TTC549 (cell line): ENCODE results near the gene BMAL1.

Experiments used
- FAIRE-seq: peaks from 2 replicates; lab custom pipeline; 2012; peaks lifted over from hg19 to GRCh38; lab: Jason Lieb, UNC

Gene BMAL1

GRCh38 chr11:13317293-13318080 is 39.9 kb downstream of the BMAL1 start:
- FAIRE-seq, result no peak

- no peak for FAIRE-seq
These were observed 41.1 kb downstream of the BMAL1 start for GRCh38 chr11:13318498-13319295.

- FAIRE-seq, result no peak
These were observed 43.1 kb downstream of the BMAL1 start for GRCh38 chr11:13320688-13321087.

GRCh38 chr11:13321431-13321830 is 43.8 kb downstream of the BMAL1 start:
- no peak for FAIRE-seq

- FAIRE-seq, result no peak
These were observed 46.6 kb downstream of the BMAL1 start for GRCh38 chr11:13324141-13324540.

- no peak for FAIRE-seq
These were observed 47.1 kb downstream of the BMAL1 start for GRCh38 chr11:13324709-13325108.

- no peak for FAIRE-seq
These were observed 49.8 kb downstream of the BMAL1 start for GRCh38 chr11:13327421-13327820.

- no peak for FAIRE-seq
These were observed 50.7 kb downstream of the BMAL1 start for GRCh38 chr11:13328286-13328685.

- no peak for FAIRE-seq
These were observed 52.2 kb downstream of the BMAL1 start for GRCh38 chr11:13329670-13330356.

- FAIRE-seq, result no peak
These were observed 54.5 kb downstream of the BMAL1 start for GRCh38 chr11:13332124-13332523.

- FAIRE-seq, result no peak
These were observed 55.9 kb downstream of the BMAL1 start for GRCh38 chr11:13333456-13333957.

- no peak for FAIRE-seq
These were observed 56.6 kb downstream of the BMAL1 start for GRCh38 chr11:13334034-13334786.

GRCh38 chr11:13335319-13335718 is 57.7 kb downstream of the BMAL1 start:
- no peak for FAIRE-seq

GRCh38 chr11:13336246-13336878 is 58.8 kb downstream of the BMAL1 start:
- FAIRE-seq, result no peak

GRCh38 chr11:13338019-13338426 is 60.4 kb downstream of the BMAL1 start:
- FAIRE-seq, result no peak

- FAIRE-seq, result no peak
These were observed 61.0 kb downstream of the BMAL1 start for GRCh38 chr11:13338427-13339069.

- no peak for FAIRE-seq
These were observed 61.9 kb downstream of the BMAL1 start for GRCh38 chr11:13339195-13340153.

- no peak for FAIRE-seq
These were observed 63.4 kb downstream of the BMAL1 start for GRCh38 chr11:13341026-13341425.

- FAIRE-seq, result no peak
These were observed 65.5 kb downstream of the BMAL1 start for GRCh38 chr11:13343067-13343466.
